ENCODE data around the gene ZNF277.

DNA sequence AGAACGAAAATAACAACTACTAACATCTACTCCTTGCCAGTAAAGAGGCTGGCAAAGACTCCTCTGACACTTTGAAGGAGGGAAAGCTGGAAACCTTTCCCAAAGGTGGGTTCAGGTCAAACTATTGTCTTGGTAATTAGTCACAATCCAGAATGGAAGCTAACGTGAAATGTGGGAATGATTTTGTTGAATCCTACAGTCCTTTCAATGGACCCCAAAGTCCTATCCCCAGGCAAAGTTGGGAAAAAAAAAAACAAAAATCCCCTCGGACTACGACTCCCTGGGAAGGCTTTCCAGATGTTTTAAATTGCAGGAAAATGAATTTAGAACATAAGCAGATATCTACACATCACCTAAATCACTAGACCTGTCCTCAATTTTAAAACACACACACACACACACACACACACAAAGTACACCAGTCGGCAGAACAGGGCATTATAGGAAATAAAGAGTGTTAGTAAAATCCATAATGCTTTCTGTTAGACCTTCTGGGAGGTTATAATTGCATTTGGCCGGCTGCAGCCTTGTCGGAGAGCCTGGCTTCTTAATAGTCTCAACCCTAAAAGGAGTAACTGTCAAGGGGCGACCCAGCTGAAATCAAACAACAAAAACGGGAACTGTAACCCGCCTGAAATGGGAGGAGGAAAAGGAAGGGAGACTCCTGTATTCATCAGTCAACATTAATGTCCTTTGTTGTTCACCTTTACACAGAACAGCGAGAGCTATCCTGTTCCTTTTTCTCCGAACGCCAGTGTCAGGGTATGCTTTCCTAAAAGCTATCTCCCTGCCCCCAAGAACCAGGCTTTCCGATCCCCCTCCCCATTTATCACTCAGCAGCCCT is 1.8 kb upstream of the ZNF277 start:
- TF ChIP-seq CTCF (IDR thresholded peaks at IDR 0.05; ENCODE audit: low read depth, low read length, missing input control), result no peak
- TF ChIP-seq HNF4G (IDR thresholded peaks at IDR 0.05), result no peak
- no peak for TF ChIP-seq TAF1 (conservative IDR thresholded peaks at IDR 0.05)
- no peak for TF ChIP-seq YY1 (IDR thresholded peaks at IDR 0.05)
- TF ChIP-seq, protein P1, sequence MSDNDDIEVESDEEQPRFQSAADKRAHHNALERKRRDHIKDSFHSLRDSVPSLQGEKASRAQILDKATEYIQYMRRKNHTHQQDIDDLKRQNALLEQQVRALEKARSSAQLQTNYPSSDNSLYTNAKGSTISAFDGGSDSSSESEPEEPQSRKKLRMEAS (IDR thresholded peaks at IDR 0.05), result no peak
- no peak for TF ChIP-seq FOXA2 (IDR thresholded peaks at IDR 0.05)
- TF ChIP-seq JUND (IDR thresholded peaks at IDR 0.05), result no peak
- no peak for TF ChIP-seq REST (IDR thresholded peaks at IDR 0.05)
- TF ChIP-seq EGR1 (IDR thresholded peaks at IDR 0.05; ENCODE audit: low read depth in 2 of 2), result no peak
- TF ChIP-seq RAD21 (IDR thresholded peaks at IDR 0.05), result no peak
